ENCODE measurements around the gene WDR27.
"Not testable (repeated sequence)": the region's sequence is repeated elsewhere in the genome, so short reads cannot be mapped to it uniquely, and the experiment has no call there.

The WDR27 gene

GRCh38 chr6:169528755-169529154 lies 173.1 kb downstream of the WDR27 start:
- no peak overlapping the region for H3K9ac ChIP-seq (ENCODE audit: low read length in 5 of 5)
- no peak overlapping the region for H3K4me3 ChIP-seq (ENCODE audit: low read depth in 1 of 5, low read length in 5 of 5)
- H3K27me3 ChIP-seq (ENCODE audit: control insufficient read depth in 5 of 5, insufficient read depth in 4 of 5, low read length in 5 of 5), result no peaks in the 10 kb centered on the region
- H3K27ac ChIP-seq (ENCODE audit: low read depth, low read length), result no peak overlapping the region
- peaks cover 0 to 13% (median 3%) of the 10 kb centered on the region in 5 donors for H3K4me1 ChIP-seq (ENCODE audit: control insufficient read depth in 5 of 5, insufficient read depth in 5 of 5, low read length in 5 of 5)
- H3K36me3 ChIP-seq (ENCODE audit: control insufficient read depth in 5 of 5, insufficient read depth in 5 of 5, low read length in 5 of 5), result no peaks in the 10 kb centered on the region
- peaks cover 2 to 5% (median 4%) of the 10 kb centered on the region in 5 donors for H3K9me3 ChIP-seq (ENCODE audit: control insufficient read depth in 5 of 5, low read length in 5 of 5)

DNA sequence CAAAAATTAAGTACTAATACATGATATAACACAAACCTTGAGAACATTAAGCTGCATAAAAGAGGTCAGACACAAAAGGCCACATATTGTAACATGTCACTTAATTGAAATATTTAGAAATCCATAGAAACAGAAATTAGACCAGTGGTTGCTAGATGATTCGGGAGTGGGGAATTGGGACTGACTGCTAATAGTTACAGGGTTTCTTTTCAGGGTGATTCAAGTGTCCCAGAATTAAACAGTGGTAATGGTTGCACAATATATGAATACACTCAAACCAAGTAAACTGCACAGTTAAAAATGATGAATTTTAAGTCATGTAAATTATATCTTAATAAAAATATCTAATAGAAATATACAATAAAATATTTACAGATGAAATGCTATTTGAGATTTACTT lies 174.5 kb downstream of the WDR27 start:
- Histone ChIP-seq H3K27me3 (ENCODE audit: control insufficient read depth in 5 of 5, insufficient read depth in 4 of 5, low read length in 5 of 5) (no peaks in the 10 kb centered on the region), H3K36me3 (ENCODE audit: control insufficient read depth in 5 of 5, insufficient read depth in 5 of 5, low read length in 5 of 5) (no peaks in the 10 kb centered on the region), H3K4me1 (ENCODE audit: control insufficient read depth in 5 of 5, insufficient read depth in 5 of 5, low read length in 5 of 5) (peaks cover 0 to 13% (median 3%) of the 10 kb centered on the region in 5 donors), H3K4me3 (ENCODE audit: low read depth in 1 of 5, low read length in 5 of 5) (no peak overlapping the region), H3K9me3 (ENCODE audit: control insufficient read depth in 5 of 5, low read length in 5 of 5) (peaks cover 0 to under 1% (median 0%) of the 10 kb centered on the region in 5 donors), H3K9ac (ENCODE audit: low read length in 5 of 5) (no peak overlapping the region), H3K27ac (ENCODE audit: low read depth, low read length) (no peak overlapping the region)

DNA sequence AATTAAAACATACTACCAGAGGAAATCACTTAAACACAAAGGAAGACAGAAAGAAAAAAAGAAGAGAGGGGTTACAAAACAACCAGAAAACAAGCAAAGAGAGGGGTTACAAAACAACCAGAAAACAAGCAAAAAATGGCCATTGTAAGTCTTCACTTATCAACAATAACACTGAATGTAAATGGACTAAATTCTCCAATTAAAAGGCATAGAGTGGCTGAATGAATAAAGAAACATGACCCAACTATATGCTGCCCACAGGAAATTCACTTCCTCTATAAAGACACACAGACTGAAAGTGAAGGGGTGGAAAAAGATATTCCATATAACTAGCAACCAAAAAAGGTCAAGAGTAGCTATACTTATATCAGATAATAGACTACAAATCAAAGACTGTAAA lies 180.0 kb downstream of the WDR27 start:
- no peak overlapping the region for H3K27ac ChIP-seq (ENCODE audit: low read depth, low read length)
- H3K4me1 ChIP-seq (ENCODE audit: control insufficient read depth in 5 of 5, insufficient read depth in 5 of 5, low read length in 5 of 5), result no peaks in the 10 kb centered on the region
- no peaks in the 10 kb centered on the region for H3K36me3 ChIP-seq (ENCODE audit: control insufficient read depth in 5 of 5, insufficient read depth in 5 of 5, low read length in 5 of 5)
- no peak overlapping the region for H3K4me3 ChIP-seq (ENCODE audit: low read depth in 1 of 5, low read length in 5 of 5)
- H3K27me3 ChIP-seq (ENCODE audit: control insufficient read depth in 5 of 5, insufficient read depth in 4 of 5, low read length in 5 of 5), result no peaks in the 10 kb centered on the region
- peaks cover 0 to 21% (median 11%) of the 10 kb centered on the region in 5 donors for H3K9me3 ChIP-seq (ENCODE audit: control insufficient read depth in 5 of 5, low read length in 5 of 5)
- no peak overlapping the region for H3K9ac ChIP-seq (ENCODE audit: low read length in 5 of 5)

DNA sequence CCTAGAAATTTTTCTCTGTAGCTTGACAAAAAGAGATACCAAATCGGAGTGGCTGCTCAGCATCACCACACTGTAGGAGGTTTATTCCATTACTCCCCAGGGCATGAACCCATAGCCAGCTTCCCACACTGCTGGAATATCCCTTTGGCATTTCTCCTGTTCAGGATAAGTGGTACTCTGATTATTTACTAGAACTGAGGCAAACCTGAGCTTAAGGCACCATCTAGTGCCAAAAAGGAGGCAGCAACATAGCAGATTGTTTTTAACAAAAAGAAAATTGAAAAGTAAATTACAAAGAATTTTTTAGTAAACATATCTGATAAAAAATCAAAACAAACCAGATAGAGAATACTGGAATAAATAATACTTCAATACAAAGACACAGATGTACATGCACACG lies 181.7 kb downstream of the WDR27 start:
- H3K27ac ChIP-seq (ENCODE audit: low read depth, low read length), result no peak overlapping the region
- H3K4me3 ChIP-seq (ENCODE audit: low read depth in 1 of 5, low read length in 5 of 5), result no peak overlapping the region
- H3K27me3 ChIP-seq (ENCODE audit: control insufficient read depth in 5 of 5, insufficient read depth in 4 of 5, low read length in 5 of 5), result no peaks in the 10 kb centered on the region
- H3K36me3 ChIP-seq (ENCODE audit: control insufficient read depth in 5 of 5, insufficient read depth in 5 of 5, low read length in 5 of 5), result no peaks in the 10 kb centered on the region
- H3K9me3 ChIP-seq (ENCODE audit: control insufficient read depth in 5 of 5, low read length in 5 of 5), result peaks cover 0 to 21% (median 11%) of the 10 kb centered on the region in 5 donors
- H3K4me1 ChIP-seq (ENCODE audit: control insufficient read depth in 5 of 5, insufficient read depth in 5 of 5, low read length in 5 of 5), result no peaks in the 10 kb centered on the region
- no peak overlapping the region for H3K9ac ChIP-seq (ENCODE audit: low read length in 5 of 5)

DNA sequence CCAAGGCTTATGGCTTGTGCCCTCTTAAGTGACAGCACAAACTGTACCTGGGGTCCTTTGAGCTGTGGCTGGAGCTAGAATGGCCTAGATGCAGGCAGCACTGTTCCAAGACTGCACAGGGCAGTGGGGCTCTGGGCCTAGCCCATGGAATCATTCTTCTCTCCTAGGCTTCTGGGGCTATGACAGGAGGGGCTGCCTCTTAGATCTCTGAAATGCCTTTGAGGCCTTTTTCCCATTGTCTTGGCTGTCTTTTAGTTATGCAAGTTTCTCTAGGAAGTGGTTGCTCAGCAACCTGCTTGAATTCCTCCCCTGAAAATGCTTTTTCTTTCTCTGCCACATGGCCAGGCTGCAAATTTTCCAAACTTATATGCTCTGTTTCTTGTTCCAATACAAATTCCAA lies 183.4 kb downstream of the WDR27 start:
- Histone ChIP-seq H3K4me1 (ENCODE audit: control insufficient read depth in 5 of 5, insufficient read depth in 5 of 5, low read length in 5 of 5) (peaks cover 0 to 3% (median 0%) of the 10 kb centered on the region in 5 donors), H3K36me3 (ENCODE audit: control insufficient read depth in 5 of 5, insufficient read depth in 5 of 5, low read length in 5 of 5) (no peaks in the 10 kb centered on the region), H3K27ac (ENCODE audit: low read depth, low read length) (no peak overlapping the region), H3K9ac (ENCODE audit: low read length in 5 of 5) (no peak overlapping the region), H3K4me3 (ENCODE audit: low read depth in 1 of 5, low read length in 5 of 5) (peak overlapping the region in 1 of 5 donors; percentile 40), H3K27me3 (ENCODE audit: control insufficient read depth in 5 of 5, insufficient read depth in 4 of 5, low read length in 5 of 5) (no peaks in the 10 kb centered on the region), H3K9me3 (ENCODE audit: control insufficient read depth in 5 of 5, low read length in 5 of 5) (peaks cover 0 to 21% (median 11%) of the 10 kb centered on the region in 5 donors)

GRCh38 chr6:169513478-169514193 lies 188.2 kb downstream of the WDR27 start:
- Histone ChIP-seq H3K4me1 (ENCODE audit: control insufficient read depth in 5 of 5, insufficient read depth in 5 of 5, low read length in 5 of 5) (peaks cover 0 to 3% (median 0%) of the 10 kb centered on the region in 5 donors), H3K27ac (ENCODE audit: low read depth, low read length) (no peak overlapping the region), H3K4me3 (ENCODE audit: low read depth in 1 of 5, low read length in 5 of 5) (peak overlapping the region in 1 of 5 donors; percentile 44), H3K9me3 (ENCODE audit: control insufficient read depth in 5 of 5, low read length in 5 of 5) (peaks cover 0 to 13% (median 8%) of the 10 kb centered on the region in 5 donors), H3K36me3 (ENCODE audit: control insufficient read depth in 5 of 5, insufficient read depth in 5 of 5, low read length in 5 of 5) (no peaks in the 10 kb centered on the region), H3K9ac (ENCODE audit: low read length in 5 of 5) (no peak overlapping the region), H3K27me3 (ENCODE audit: control insufficient read depth in 5 of 5, insufficient read depth in 4 of 5, low read length in 5 of 5) (no peaks in the 10 kb centered on the region)

DNA sequence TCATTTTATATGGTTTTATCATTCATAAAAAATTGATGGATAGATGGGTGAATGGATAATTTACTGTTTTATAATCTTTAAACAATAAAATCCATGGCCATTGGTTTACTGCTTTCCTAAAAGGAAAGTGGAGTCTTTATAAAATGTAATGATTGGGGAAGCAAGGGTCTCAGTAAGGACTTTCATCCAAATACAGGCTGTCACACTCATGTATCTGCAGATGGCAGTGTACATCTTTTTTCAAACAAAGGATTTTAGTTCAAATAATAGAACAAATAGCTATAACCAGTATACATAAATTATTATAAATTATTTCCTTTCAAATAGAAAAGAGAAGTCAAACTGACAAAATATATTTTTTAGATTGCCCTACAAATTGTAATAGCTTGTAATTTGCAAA lies 190.0 kb downstream of the WDR27 start:
- not testable (repeated sequence) for H3K4me1 ChIP-seq (ENCODE audit: control insufficient read depth in 5 of 5, insufficient read depth in 5 of 5, low read length in 5 of 5); H3K4me3 ChIP-seq (ENCODE audit: low read depth in 1 of 5, low read length in 5 of 5); H3K9ac ChIP-seq (ENCODE audit: low read length in 5 of 5); H3K27me3 ChIP-seq (ENCODE audit: control insufficient read depth in 5 of 5, insufficient read depth in 4 of 5, low read length in 5 of 5); H3K36me3 ChIP-seq (ENCODE audit: control insufficient read depth in 5 of 5, insufficient read depth in 5 of 5, low read length in 5 of 5); H3K27ac ChIP-seq (ENCODE audit: low read depth, low read length); H3K9me3 ChIP-seq (ENCODE audit: control insufficient read depth in 5 of 5, low read length in 5 of 5)

DNA sequence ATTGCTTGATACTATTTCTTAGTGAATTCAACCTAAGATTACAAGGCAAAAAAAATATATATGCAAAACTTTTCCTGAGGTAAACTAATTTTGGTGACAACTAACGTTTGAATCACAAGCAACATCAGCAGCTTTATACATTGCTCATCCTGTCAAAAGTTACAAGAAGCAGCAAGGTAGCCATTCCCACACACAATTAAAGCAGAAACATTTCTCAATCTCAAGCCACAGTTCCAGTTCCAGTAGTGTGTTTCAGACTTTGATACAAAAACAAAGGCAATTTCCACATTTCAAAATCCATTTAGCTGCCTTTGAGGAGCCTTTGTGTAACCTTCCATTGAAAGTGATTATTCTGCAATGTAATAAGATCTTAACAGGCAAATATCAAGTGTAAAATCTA lies 191.0 kb downstream of the WDR27 start:
- H3K9ac ChIP-seq (ENCODE audit: low read length in 5 of 5), result no peak overlapping the region
- no peak overlapping the region for H3K4me3 ChIP-seq (ENCODE audit: low read depth in 1 of 5, low read length in 5 of 5)
- H3K27me3 ChIP-seq (ENCODE audit: control insufficient read depth in 5 of 5, insufficient read depth in 4 of 5, low read length in 5 of 5), result no peaks in the 10 kb centered on the region
- peaks cover 0 to 3% (median 0%) of the 10 kb centered on the region in 5 donors for H3K4me1 ChIP-seq (ENCODE audit: control insufficient read depth in 5 of 5, insufficient read depth in 5 of 5, low read length in 5 of 5)
- H3K9me3 ChIP-seq (ENCODE audit: control insufficient read depth in 5 of 5, low read length in 5 of 5), result peaks cover 0 to 8% (median 0%) of the 10 kb centered on the region in 5 donors
- H3K27ac ChIP-seq (ENCODE audit: low read depth, low read length), result no peak overlapping the region
- no peaks in the 10 kb centered on the region for H3K36me3 ChIP-seq (ENCODE audit: control insufficient read depth in 5 of 5, insufficient read depth in 5 of 5, low read length in 5 of 5)

DNA sequence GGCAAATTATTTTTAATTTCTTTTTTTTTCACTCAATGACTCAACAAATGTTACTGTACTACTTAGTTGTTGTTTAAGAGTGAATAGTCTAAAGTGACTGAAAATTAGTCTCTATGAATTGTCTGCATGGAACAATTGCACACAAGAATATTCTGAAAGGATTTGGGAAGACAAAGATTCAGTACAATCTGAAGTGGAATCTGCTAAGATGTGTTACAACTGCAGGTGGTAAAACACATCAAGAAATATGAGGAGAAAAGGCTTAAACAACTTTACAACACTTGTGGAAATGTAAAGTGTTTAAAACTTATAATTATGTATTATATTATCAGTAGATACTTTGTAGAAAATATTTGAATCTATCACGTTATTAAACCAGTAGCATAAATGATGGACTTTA lies 193.4 kb downstream of the WDR27 start:
- Histone ChIP-seq H3K27me3 (ENCODE audit: control insufficient read depth in 5 of 5, insufficient read depth in 4 of 5, low read length in 5 of 5) (no peaks in the 10 kb centered on the region), H3K4me1 (ENCODE audit: control insufficient read depth in 5 of 5, insufficient read depth in 5 of 5, low read length in 5 of 5) (peaks cover 0 to 5% (median 4%) of the 10 kb centered on the region in 5 donors), H3K27ac (ENCODE audit: low read depth, low read length) (no peak overlapping the region), H3K4me3 (ENCODE audit: low read depth in 1 of 5, low read length in 5 of 5) (no peak overlapping the region), H3K9me3 (ENCODE audit: control insufficient read depth in 5 of 5, low read length in 5 of 5) (peaks cover 0 to 8% (median 3%) of the 10 kb centered on the region in 5 donors), H3K9ac (ENCODE audit: low read length in 5 of 5) (no peak overlapping the region), H3K36me3 (ENCODE audit: control insufficient read depth in 5 of 5, insufficient read depth in 5 of 5, low read length in 5 of 5) (no peaks in the 10 kb centered on the region)

DNA sequence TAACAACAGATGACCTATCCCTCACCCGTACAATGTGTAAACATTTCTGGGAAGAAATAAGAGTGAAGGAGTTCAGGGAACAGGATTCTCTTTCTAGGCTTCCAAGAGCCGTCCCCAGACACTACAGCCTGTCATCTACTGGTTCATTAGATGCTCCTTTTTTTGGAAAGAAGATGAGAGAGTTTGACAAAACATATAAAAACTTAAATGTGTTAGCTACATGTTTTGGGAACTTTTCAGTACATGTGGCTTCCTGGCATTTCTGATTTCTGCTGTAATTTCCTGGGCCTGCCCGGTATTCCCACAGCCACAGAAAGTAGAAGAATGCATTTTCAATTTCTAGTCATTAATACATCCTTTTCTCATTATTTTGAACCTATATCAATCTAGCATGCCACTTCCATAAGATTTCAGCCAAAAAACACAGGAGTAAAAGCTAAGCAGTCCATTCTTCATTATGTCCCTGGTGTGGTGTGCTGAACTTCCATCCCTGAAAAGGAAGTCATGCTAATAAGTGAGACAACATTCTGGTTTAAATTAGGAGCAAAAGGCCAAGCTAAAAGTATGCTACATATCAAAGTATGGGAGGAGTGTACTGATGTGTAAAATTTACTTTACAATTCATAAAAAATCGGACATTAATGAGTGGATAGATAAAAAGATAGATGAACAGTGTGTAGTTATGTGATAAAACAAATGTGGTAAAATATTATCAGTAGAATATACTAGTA lies 198.2 kb downstream of the WDR27 start:
- Histone ChIP-seq H3K27me3 (ENCODE audit: control insufficient read depth in 5 of 5, insufficient read depth in 4 of 5, low read length in 5 of 5) (no peaks in the 10 kb centered on the region), H3K9me3 (ENCODE audit: control insufficient read depth in 5 of 5, low read length in 5 of 5) (peaks cover 0 to 5% (median 3%) of the 10 kb centered on the region in 5 donors), H3K9ac (ENCODE audit: low read length in 5 of 5) (no peak overlapping the region), H3K36me3 (ENCODE audit: control insufficient read depth in 5 of 5, insufficient read depth in 5 of 5, low read length in 5 of 5) (peaks cover 0 to 3% (median 0%) of the 10 kb centered on the region in 5 donors), H3K27ac (ENCODE audit: low read depth, low read length) (no peak overlapping the region), H3K4me3 (ENCODE audit: low read depth in 1 of 5, low read length in 5 of 5) (no peak overlapping the region), H3K4me1 (ENCODE audit: control insufficient read depth in 5 of 5, insufficient read depth in 5 of 5, low read length in 5 of 5) (peaks cover 0 to 12% (median 11%) of the 10 kb centered on the region in 5 donors)

All from subcutaneous abdominal adipose tissue (tissue), 5 donors.